ENCODE measurements around the gene FAM135A. TPM values are rescaled to one million over a fixed set of nuclear protein-coding genes. Genes with fewer than 3 reads are reported as not detected.
A peak's percentile ranks its signal among the peaks of the same experiment; 100 is the strongest.

FAM135A gene
- total and polyA plus RNA-seq, 2 of the 13 experiments (the other 11 are each of a cell fraction or from before 2014, with no cell fraction given) = 26.9 to 31.5 TPM

- TF ChIP-seq SOX13 (IDR thresholded peaks at IDR 0.05) (no peak), SOX13 (CRISPR knock-in tag; conservative IDR thresholded peaks at IDR 0.05 in 1 of 2, IDR thresholded peaks at IDR 0.05 in 1 of 2) (peak in 1 of 2 experiments; percentile 38; a peak in 1 of 4 replicates), SPEN (CRISPR knock-in tag; IDR thresholded peaks at IDR 0.05; ENCODE audit: low read depth) (peak; percentile 82), PRDM15 (CRISPR knock-in tag; IDR thresholded peaks at IDR 0.05) (peak; percentile 66; the same call in 1 of the 2 replicates), ZNF142 (CRISPR knock-in tag; IDR thresholded peaks at IDR 0.05) (peak; percentile 63; the same call in 1 of the 2 replicates), ATF7-NPFF (CRISPR knock-in tag; IDR thresholded peaks at IDR 0.05; ENCODE audit: low read depth) (peak; percentile 88), NCOA2 (CRISPR knock-in tag; IDR thresholded peaks at IDR 0.05) (peak; percentile 38; the same call in 1 of the 2 replicates), KAT7 (CRISPR knock-in tag; IDR thresholded peaks at IDR 0.05; ENCODE audit: borderline replicate concordance) (peak; percentile 93), ZNF841 (CRISPR knock-in tag; IDR thresholded peaks at IDR 0.05; ENCODE audit: borderline replicate concordance) (no peak), SKIL (CRISPR knock-in tag; IDR thresholded peaks at IDR 0.05; ENCODE audit: borderline replicate concordance) (no peak)
- TF ChIP-seq, protein P1, sequence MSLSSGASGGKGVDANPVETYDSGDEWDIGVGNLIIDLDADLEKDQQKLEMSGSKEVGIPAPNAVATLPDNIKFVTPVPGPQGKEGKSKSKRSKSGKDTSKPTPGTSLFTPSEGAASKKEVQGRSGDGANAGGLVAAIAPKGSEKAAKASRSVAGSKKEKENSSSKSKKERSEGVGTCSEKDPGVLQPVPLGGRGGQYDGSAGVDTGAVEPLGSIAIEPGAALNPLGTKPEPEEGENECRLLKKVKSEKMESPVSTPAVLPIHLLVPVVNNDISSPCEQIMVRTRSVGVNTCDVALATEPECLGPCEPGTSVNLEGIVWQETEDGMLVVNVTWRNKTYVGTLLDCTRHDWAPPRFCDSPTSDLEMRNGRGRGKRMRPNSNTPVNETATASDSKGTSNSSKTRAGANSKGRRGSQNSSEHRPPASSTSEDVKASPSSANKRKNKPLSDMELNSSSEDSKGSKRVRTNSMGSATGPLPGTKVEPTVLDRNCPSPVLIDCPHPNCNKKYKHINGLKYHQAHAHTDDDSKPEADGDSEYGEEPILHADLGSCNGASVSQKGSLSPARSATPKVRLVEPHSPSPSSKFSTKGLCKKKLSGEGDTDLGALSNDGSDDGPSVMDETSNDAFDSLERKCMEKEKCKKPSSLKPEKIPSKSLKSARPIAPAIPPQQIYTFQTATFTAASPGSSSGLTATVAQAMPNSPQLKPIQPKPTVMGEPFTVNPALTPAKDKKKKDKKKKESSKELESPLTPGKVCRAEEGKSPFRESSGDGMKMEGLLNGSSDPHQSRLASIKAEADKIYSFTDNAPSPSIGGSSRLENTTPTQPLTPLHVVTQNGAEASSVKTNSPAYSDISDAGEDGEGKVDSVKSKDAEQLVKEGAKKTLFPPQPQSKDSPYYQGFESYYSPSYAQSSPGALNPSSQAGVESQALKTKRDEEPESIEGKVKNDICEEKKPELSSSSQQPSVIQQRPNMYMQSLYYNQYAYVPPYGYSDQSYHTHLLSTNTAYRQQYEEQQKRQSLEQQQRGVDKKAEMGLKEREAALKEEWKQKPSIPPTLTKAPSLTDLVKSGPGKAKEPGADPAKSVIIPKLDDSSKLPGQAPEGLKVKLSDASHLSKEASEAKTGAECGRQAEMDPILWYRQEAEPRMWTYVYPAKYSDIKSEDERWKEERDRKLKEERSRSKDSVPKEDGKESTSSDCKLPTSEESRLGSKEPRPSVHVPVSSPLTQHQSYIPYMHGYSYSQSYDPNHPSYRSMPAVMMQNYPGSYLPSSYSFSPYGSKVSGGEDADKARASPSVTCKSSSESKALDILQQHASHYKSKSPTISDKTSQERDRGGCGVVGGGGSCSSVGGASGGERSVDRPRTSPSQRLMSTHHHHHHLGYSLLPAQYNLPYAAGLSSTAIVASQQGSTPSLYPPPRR (CRISPR knock-in tag; IDR thresholded peaks at IDR 0.05; ENCODE audit: borderline replicate concordance) = peak; percentile 48; the same call in 1 of the 2 replicates
These were observed 153.6 kb downstream of the FAM135A start, which contains the start of gene SDHAF4 (continued) for GRCh38 chr6:70566751-70567382.
